Measurements from ENCODE around the gene CAMTA1.

CAMTA1 gene

DNA sequence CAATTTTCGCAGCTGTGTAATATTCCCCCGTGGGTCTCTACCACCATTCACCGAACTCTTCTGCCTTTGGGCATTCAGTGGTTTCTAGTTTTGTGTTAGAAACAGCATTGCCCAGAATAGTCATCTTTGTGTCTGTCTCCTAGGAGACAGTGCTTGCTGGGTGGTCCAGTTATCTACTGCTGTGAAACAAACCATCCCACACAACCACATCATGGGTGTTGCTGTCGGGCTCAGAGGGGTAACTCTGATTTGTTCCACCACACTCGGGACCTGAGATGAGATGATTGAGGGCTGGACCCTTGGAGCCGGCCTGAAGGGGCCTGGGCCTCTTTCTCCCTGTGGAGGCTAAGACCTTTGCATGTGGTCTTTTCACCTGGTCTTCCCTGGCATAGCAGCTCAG is 558.6 kb downstream of the CAMTA1 start:
- no peak for DNase-seq (ENCODE audit: low read depth)

DNA sequence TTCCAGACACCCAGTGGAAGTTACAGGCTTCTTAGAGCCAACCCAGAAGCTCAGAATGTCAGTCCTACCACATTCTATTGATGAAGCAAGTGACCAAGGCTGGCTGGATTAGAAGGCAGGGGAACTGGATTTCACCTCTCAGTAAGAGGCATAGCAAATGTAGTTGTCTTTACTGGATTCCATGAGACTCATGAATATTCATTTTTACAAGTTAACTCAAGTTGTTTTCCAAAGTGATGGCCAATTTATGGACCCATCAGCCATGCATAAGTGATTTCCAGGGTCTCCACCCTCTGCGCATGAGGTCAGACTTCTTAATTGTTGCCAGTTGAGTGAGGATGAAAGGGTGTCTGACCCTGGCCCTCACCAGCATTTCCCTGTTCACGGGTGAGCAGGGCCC is 559.0 kb downstream of the CAMTA1 start:
- no peak for DNase-seq (ENCODE audit: low read depth)

DNA sequence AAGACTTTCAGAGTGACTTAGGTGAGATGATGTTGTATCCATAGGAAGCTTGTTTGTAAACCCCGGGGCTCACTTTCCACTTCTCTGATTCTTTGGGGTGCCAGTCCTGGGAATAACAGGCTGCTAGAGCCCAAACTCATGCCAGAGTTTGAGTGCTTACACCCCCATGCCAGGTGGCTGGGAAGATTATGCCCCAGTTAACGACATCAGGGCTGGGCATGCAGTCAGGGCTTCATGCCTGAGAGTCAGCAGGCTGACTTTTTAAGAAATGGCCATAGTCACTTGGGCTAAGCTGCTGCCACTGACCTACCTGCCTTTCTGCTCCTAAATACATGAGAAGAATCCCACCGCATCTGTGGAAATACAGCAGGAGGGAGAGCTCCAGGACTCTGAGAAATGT is 560.3 kb downstream of the CAMTA1 start:
- DNase-seq (ENCODE audit: low read depth): no peak

DNA sequence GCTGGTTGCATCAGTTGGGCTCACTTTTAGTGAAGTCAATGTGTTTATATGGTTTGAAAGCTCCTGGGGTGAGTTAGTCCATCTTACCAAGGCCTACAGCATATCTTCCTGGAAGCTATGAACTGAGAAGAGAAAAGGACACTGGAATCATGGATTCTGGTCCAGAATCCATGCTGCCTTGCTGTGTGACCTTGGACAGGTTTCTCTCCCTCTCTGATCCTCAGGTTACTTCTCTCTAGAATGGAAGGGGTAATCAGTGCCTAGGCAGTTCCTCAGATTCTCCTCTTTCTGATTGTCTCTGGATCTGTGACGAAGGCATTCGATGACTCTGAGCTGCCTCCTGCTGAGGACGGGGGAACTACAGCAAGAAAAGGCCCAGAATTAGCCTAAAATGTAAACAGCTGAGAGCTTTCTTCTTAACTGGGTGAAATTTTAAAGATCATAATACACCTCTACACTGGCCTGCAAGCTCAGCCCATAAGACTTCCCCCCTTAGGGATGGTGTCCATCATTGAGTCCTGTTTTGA is 560.9 kb downstream of the CAMTA1 start:
- no peak for DNase-seq (ENCODE audit: low read depth)

DNA sequence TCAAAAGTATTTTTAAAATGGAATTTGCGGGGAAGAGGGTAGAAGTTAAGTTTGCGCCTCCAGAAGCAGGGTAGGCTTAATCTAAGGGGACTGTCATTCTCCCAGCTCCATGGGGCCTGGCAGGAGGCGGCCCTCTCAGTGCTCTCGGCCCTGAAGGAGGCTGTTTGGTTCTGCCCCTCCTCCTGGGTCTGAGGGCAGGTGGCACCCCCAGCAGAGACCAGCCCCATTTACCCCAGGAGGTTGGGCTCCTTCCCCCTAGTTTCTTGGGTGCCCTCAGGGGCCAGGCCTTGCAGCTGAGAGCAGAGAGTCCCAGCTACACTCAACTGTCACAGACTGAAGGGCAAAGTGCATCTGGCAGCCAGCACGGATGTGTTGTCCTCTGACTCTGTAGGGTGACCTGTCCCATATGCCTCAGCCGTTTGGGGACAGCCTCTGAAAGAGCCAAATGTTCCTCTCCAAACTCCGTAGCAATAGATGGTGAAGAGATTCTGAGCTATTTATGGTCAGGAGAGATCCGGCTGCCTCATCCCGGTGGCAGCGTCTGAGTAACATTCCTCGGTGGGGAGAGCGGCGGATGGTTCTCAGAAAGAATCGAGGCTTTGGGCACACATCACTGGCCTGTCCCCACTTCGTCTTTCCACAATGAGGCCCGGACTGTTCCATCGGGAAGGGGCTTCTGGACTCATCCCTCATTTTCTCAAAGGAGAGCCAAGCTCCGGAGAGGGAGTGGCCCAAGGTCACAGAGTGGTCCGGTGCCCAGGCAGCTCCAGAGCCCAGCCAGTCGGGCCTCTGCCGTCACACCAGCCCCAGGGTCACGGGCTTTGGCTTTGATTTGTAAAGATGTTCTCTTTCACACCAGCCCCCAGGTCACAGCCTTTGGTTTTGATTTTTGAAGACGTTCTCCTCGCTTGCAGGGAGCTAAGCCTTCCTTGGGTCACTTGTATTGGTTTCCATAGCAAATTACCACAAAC is 561.6 kb downstream of the CAMTA1 start:
- DNase-seq (ENCODE audit: low read depth): no peak

DNA sequence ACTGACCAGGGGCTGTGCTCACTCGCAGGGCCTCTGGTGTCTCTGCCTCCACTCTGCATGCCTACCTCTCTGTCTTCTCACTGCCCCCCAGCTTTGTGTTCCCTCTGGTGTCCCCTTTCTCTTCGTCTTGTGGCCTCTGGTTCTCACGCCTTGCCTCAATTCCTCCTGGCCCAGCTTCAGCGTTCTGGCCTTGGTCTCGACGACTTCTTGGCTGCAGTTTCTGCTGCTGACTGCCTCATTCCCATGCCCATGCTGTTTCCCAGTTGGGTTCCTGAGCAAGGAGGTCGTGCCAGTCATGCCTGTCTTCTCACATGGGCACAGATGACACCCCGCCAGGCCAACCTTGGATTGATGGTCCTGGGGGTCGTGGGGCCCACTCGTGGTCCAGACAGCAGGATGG is 562.8 kb downstream of the CAMTA1 start:
- no peak for DNase-seq (ENCODE audit: low read depth)

DNA sequence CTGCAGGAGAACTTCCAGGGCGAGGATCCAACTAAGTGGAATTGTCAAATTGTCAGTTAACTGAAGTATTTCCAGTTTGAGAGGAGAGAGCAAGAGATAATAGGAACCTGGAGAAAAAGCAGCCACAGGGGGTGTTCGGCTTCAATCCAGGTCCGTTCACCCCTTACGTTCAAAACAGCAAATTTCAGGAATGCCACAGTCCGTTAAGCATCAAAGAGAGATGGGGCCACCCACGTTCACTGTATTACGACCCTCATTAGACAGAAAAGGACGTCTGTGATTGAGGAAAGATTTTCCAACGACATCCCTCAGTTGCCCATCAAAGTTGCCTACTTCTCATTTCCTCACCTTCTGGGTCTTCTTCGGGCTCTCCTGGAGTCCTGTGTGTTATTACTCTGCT is 563.3 kb downstream of the CAMTA1 start:
- DNase-seq (ENCODE audit: low read depth): no peak

DNA sequence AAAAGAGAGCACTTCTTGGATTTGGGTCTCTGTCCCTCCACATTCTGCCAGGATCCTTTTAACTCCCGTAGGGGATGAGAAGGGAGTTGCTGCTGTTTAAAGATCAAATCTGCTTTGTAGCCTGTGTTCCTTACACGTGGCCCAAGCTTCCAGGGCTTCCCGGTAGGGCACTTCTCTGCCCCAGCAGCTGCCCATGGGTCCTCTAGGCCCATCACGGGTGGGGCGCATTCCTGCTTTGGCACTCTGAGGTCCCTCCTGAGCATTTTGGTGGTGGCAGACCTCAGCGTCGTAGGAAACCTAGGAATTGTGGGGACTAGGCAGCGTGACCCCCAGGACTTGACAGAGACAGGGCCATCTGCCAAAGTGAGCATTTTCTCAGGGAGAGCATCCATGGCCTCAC is 565.5 kb downstream of the CAMTA1 start:
- DNase-seq (ENCODE audit: low read depth): no peak

DNA sequence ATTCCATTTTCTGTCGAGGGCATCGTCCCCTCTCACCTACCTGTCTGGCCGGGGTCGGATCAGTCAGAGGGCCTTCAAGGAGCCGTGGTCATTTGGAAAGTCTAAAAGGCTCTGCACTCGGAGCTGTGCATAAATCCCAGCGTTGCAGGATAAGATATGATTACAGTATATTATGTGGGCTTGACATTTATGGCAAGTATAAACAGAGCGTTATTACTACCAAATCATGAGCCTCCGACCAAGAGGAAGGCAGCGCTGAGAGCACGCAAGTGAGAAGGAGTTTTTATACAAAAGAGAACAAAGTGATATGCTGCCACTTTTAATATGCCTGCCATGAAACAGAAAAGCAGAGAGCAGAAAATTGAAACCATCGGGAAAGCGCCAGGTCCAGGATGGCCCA is 566.4 kb downstream of the CAMTA1 start:
- no peak for DNase-seq (ENCODE audit: low read depth)

DNA sequence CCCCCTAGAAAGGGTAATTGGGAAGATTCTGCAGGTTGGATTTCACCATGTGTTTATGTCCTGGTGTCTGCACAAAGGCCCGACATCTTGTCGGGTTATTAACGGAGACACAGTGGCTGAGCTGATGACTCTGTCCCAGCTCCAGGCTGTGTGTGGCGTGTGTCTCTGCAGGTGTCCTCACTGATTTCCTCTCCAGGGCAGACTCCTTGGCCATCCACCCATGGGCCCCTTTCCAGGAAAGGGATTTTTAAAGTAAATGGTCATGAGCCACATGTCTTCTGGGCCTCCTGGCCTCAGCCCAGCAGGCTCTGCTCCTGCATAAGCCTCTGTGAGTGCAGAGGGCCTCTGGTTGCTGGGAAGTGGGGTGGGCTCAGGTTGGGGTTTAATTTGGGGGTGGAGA is 567.1 kb downstream of the CAMTA1 start:
- no peak for DNase-seq (ENCODE audit: low read depth)

DNA sequence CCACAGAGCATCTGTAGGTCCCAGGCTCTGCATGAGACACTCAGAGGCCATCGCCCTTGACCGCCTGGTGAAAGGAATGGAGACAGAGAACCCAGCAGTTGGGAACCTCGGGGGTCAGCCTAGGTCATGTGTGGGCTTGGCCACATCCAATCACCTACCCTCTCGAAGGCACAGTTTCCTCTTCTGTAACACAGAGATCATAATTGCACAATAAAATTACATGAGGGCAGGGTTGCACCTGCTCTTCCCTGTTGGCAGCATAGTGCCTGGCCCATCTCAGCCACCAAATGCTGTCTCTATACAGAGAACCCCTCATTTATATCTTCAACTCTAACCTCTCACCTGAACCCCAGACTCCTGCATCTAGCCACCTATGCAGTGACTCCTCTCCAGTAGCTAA is 567.7 kb downstream of the CAMTA1 start:
- no peak for DNase-seq (ENCODE audit: low read depth)

DNA sequence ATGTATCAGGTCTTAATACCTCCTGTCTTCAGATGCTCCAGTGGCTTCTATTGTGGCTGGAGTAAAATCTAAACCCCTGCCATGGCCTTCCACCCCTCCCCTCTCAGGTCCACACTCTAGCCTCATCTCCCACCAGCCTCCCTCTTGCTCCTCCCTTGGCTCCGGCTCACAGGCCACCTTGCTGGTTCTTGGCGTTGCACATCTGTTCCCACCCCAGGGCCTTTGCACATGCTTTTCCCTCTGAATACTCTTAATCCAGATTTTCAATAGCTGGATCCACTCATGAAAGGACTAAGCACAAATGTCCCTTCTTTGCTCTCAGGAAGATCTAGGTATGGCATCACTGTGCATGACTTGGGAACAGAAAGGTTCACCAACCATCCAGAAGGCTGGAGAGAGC is 570.4 kb downstream of the CAMTA1 start:
- DNase-seq (ENCODE audit: low read depth): no peak

DNA sequence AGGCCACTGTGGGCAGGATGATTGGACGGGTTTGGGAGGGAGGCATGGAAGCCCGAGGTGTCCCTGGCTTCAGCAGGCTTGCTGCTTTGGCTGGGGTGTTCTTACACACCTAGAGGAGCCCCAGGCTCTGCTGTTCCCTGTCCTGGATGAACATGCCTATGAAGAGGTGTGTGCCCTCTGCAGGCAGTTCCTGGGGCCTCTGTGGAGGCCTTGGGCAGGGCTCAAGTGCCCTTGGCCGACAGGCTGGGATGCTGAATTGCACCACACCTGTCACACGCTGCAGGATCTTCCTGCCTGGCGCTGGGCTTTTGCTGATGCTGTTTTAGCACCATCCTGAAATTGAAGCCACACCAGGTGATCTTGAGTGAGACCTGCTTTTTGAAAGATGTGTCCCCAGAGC is 570.8 kb downstream of the CAMTA1 start:
- no peak for DNase-seq (ENCODE audit: low read depth)

DNA sequence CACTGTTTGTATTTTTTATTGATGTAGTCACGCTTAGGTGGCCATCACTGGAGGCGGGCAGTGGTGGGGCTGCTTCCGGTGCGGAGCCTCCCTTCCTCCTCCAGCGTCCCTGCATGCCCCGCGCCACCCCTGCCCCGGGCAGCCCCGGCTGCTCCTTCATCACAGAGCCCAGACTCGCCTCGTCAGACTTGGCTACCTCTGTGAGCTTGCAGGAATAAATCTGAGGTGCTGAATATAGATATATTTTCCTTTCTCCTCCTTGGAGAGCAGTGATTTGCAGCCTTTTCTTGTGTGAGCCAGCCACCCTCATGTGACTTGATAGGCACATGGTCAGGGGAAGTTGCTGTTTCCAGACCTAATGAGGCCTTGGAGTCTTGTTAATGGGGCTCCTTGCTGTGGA is 573.2 kb downstream of the CAMTA1 start:
- DNase-seq (ENCODE audit: low read depth): no peak

DNA sequence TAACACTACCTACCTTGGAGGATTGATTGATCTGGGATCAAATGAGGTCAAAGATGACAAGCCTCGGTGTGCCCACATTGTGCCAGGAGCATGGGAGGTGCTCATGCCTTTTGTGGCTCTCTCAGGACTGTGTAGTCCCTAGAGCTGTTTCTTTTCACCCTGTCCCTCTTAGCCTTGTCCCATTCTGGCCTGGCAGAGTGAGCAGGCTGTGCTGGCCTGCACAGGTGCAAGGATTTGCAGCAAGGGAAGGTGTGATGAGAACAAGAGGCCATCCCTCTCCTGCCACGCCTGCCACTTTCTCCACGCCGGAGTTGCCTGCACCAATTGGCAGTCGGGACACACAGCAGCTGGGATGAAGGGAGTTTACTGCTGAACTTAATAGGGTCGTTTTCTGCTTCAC is 575.3 kb downstream of the CAMTA1 start:
- no peak for DNase-seq (ENCODE audit: low read depth)

DNA sequence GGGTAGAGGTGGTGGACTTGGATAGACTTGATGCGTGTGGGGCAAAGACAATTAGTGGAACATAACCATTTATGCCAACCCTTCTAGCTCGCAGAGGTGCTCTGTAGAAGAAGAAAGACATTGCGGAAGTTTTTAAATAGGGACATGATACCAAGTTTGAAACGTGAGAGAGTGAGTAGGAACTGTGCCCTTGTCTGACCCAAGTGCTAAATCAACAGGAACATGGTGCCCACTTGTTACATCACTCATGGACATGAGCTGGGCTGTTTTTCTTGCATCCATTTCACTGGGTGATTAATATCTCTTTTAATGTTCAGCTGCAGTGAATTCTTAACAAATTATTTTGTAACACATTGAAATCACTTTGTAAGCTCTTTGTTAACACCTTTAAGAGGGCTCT is 577.7 kb downstream of the CAMTA1 start:
- no peak for DNase-seq (ENCODE audit: low read depth)

DNA sequence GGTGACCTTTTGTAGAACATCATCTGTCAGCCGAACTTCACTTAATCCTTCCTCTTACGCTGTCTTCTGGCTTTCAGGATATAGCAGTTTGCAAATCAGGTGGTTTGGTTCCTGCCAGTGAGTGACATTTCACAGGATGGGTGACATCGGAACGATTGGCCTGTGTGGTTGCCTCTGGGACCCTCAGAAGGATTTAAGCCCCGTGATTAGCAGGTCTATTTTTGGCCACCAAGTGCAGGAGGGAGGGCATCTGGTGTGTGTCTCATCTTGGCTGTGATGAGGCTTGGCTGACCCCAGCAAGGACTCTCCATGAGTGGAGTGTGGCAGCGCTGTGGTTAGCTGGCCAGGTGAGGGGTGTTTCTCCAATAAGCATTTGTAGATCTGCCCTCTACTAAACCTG is 578.2 kb downstream of the CAMTA1 start:
- DNase-seq (ENCODE audit: low read depth): no peak

DNA sequence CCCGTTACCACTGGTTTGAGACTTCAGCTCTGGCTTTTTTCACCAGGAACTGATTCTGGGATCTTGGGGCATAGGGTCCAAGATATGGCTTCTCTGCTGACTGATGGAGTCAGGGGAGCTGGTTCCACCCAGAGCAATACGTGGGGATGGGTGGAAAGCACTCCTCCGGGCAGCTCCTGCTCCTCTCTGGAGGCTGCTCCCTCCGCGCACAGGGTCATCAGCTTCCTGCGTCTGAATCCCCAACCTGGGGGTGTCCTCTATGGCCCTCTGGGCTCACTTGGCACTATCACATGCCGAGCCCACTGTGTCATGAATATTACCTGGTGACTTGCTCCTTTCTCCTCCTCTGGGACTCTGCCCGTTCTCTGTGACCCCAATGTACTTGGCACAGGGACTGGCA is 580.5 kb downstream of the CAMTA1 start:
- DNase-seq (ENCODE audit: low read depth): no peak

DNA sequence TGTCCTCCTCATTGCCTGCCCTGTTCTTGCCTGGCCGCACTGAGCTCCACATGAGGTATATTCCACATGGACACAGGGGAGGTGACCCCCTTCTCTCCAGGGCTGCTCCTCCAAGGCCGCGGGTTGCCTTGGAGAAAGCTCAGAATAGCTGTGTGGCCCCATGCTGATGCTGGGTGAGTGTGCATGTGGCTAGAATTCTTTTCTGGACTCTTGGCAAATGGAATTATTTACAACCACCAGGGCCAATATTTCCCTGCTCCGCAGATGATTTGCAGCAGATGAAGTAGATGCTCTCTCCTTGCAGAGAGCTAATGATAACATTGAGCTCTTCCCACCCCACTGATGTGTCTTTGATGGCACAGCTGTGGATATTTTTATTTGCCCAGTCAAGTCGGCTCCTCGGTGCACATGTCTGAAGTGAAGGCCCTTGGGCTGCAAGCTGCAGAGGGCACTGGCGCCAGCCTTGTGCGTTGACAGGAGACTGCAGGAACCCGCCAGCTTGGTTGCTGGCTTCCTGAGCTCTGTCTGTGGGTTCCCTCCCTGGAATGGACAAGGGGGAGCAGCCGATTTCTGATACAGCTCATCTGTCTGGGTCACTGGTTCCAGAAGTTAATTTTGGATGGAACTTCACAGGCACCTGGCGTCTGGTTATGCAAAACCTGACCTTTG is 581.2 kb downstream of the CAMTA1 start:
- DNase-seq (ENCODE audit: low read depth): no peak

DNA sequence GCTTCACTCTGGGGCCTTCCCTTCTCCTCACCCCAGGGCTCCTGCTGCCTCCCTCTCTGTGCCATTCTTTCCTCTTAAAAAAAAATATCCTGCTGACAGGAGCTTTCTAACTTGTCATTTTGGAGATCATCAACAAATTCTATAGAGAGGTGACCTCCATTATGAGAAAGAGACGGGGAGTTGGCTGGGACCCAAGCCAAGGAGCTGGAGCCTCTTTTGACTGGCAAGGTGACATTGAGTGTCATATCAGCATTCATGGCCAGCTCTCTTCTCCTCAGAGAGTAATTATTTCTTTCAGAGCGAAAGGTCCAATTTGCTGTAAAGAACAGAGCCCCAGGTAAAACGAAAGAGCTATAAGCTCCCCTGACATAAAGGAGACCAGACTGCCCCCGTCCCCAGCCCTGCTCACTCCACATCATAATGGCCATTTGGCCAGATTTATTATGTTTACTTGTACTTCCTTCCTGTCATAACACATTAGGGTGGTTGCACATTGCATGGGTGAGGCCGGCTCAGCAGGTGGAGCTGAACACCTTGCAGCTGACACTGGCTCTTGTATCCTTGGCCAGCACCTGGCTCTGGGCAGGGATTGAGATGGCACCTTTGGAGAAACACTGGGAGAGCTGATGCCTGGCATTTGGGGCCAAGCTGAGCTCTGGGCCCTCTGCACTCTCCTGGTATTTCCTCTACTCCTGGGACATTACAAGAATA is 581.9 kb downstream of the CAMTA1 start:
- DNase-seq (ENCODE audit: low read depth): no peak

DNA sequence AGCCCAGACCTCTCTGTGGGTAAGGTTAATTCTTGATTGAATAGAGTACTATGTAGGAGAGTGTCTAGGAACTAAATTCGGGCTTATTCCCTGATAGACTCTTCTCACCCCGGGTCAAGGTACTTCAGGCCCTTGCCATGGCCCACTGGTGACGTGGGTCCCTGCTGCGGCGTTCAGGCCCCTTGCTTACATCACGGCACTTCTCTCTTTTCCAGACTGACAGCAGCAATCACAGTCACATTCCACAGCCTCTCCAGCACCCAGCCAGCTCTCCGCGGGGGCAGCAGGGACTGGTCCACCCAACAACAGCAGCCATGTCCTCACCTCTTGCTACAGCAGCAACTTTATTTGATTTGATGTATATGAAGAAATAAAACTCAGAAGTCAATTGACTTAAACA is 584.6 kb downstream of the CAMTA1 start:
- DNase-seq (ENCODE audit: low read depth): no peak

DNA sequence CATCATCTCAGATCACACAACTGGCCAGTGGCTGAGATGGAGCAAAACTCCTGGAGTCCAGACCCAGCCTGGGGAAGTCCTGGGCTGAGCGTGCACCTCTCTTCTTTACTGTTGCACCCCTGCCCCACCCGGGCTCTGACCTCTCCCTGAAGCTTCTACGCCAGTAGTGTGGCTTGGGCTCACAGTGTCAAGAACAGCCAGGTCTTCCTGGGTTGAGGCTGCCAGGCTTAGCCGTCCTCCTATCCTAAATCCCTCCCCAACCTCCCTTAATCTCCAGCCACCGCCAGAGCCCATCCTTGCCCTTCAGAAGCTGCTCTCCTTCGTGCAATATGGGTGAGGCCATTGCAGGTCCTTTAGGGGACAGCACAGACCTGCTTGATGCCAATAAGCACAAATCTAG is 586.7 kb downstream of the CAMTA1 start:
- DNase-seq (ENCODE audit: low read depth): no peak
